RWPE1 (cell line): ENCODE results near the gene KRT13.
A peak's percentile ranks its signal among the peaks of the same experiment; 100 is the strongest.

Source experiments
- CTCF ChIA-PET: fragments of 350-600 bp; sonication (Branson Sonifier 250); formaldehyde crosslinking; extraction: SDS; loops from one replicate; lab custom pipeline; 2021; lab: Yijun Ruan, JAX
- POLR2A ChIA-PET: fragments of 400-600 bp; formaldehyde crosslinking; extraction: SDS; loops from one replicate; lab custom pipeline; 2020; ENCODE audit warnings: antibody characterized with exemption; ENCODE audit not compliant: low non-redundant PET; lab: Yijun Ruan, JAX
- DNase-seq: peaks from one replicate; pipeline ENCODE4 v3.0.0; 2012; ENCODE audit warnings: low spot score
- H3K27ac ChIP-seq: fragments of 450-650 bp; 2 replicates; pipeline ENCODE4 v1.5.1; 2017
- TF ChIP-seq, protein P1 (sequence below): fragments of 450-650 bp; conservative IDR thresholded peaks from 2 replicates; pipeline ENCODE4 v1.5.1; 2017; ENCODE audit warnings: low read depth, mild to moderate bottlenecking

Gene KRT13

GRCh38 chr17:41529491-41529915 is 24.1 kb upstream of the KRT13 start:
- TF ChIP-seq, protein P1, sequence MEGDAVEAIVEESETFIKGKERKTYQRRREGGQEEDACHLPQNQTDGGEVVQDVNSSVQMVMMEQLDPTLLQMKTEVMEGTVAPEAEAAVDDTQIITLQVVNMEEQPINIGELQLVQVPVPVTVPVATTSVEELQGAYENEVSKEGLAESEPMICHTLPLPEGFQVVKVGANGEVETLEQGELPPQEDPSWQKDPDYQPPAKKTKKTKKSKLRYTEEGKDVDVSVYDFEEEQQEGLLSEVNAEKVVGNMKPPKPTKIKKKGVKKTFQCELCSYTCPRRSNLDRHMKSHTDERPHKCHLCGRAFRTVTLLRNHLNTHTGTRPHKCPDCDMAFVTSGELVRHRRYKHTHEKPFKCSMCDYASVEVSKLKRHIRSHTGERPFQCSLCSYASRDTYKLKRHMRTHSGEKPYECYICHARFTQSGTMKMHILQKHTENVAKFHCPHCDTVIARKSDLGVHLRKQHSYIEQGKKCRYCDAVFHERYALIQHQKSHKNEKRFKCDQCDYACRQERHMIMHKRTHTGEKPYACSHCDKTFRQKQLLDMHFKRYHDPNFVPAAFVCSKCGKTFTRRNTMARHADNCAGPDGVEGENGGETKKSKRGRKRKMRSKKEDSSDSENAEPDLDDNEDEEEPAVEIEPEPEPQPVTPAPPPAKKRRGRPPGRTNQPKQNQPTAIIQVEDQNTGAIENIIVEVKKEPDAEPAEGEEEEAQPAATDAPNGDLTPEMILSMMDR = no peak
- DNase-seq = no peak
- POLR2A ChIA-PET = interaction anchor here (0.9 kb wide), 1 partner anchor 9 kb away, joined by 3 read pairs; no protein-coding TSS in a partner anchor
- CTCF ChIA-PET = interaction anchor here (0.6 to 1.3 kb wide), 2 partner anchors 19 to 687 kb away, joined by 3 to 8 read pairs; no protein-coding TSS in a partner anchor
- peak overlapping the region; percentile 32 for H3K27ac ChIP-seq

DNA sequence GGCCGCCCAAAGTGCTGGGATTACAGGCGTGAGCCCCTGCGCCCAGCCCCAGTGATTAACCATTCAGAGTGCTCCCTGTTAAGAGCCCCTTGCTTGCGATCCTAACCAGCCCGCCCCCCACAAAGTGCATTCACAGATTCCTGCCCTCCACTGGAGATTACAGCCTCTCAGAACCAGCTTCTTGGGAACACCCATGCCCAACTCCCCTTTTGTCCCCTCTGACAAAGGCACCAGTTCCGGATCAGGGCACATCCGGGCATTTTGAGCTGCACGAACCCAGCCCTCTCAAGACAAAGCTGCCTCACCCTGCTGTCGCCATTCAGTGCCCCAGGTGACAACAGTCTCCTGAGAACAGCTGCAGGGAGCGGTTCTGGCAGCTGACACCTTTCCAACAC is 23.5 kb upstream of the KRT13 start:
- ChIA-PET CTCF (interaction anchor here (0.6 to 1.3 kb wide), 3 partner anchors 11 to 686 kb away, joined by 3 to 8 read pairs (median 3); partner anchors contain the start of gene KRT15), POLR2A (interaction anchor here (0.9 kb wide), 1 partner anchor 9 kb away, joined by 3 read pairs; no protein-coding TSS in a partner anchor)
- peak overlapping the region; percentile 32 for H3K27ac ChIP-seq
- DNase-seq = no peak
- TF ChIP-seq, protein P1 = no peak

- POLR2A ChIA-PET = interaction anchor here (0.5 kb wide), 1 partner anchor 137 kb away, joined by 4 read pairs; no protein-coding TSS in a partner anchor
Measured at GRCh38 chr17:41527063-41528023, 21.9 kb upstream of the KRT13 start.

DNA sequence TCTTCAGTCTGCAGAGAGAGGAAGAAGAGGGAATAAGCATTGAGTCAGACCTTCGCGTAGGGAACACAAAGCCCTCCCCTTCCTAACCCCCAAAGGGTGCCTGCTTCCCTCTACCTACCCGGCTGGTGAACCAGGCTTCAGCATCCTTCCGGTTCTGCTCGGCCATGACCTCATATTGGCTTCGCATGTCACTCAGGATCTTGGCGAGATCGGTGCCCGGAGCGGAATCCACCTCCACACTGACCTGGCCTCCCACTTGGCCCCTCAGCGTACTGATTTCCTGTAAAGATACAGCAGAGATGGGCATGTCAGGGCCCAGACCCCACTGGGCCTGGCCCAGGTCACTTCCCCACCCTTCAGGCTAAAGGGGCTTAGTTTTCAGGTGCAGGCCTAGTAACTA is 18.8 kb upstream of the KRT13 start:
- ChIA-PET POLR2A (no interaction called here), CTCF (interaction anchor here (0.6 kb wide), 1 partner anchor 980 kb away, joined by 3 read pairs; no protein-coding TSS in a partner anchor)
- H3K27ac ChIP-seq = peak overlapping the region; percentile 45
- TF ChIP-seq, protein P1 = no peak
- no peak for DNase-seq

More at GRCh38 chr17:41527063-41528023, 21.9 kb upstream of the KRT13 start:
- H3K27ac ChIP-seq = no peak overlapping the region
- TF ChIP-seq, protein P1 = no peak
- no peak for DNase-seq
- CTCF ChIA-PET = interaction anchor here (1.1 to 1.2 kb wide), 2 partner anchors 9 to 21 kb away, joined by 3 to 6 read pairs; partner anchors contain the start of gene KRT15

- TF ChIP-seq, protein P1 = no peak
- POLR2A ChIA-PET = no interaction called here
- CTCF ChIA-PET = interaction anchor here (0.6 to 6.5 kb wide), 2 partner anchors 25 to 979 kb away, joined by 3 to 36 read pairs; no protein-coding TSS in a partner anchor
- no peak for DNase-seq
- H3K27ac ChIP-seq = peak overlapping the region; percentile 45
Measured at GRCh38 chr17:41523787-41524186, 18.4 kb upstream of the KRT13 start.

DNA sequence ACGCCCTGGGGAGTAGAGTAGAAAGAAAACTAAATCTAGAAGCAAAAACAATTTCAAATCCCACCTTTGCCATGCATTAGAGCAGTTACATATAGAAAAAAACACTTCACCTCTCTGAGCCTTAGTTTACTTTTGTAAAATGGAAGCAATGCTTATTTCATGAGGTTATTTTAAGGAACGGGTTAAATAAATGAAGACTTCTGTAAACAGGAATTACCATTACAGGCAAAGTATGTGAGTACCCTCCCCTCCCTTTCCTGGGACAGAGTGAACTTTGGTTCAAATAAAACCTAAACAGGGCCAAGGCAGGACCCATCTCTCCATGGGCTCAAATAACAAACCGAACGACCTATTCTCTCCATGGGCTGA is 17.8 kb upstream of the KRT13 start:
- H3K27ac ChIP-seq = peak overlapping the region; percentile 45; the same call in 1 of the 2 replicates
- POLR2A ChIA-PET = no interaction called here

More for the DNA sequence above, 17.8 kb upstream of the KRT13 start:
- CTCF ChIA-PET = interaction anchor here (1.5 to 6.5 kb wide), 2 partner anchors 13 to 26 kb away, joined by 3 to 36 read pairs; no protein-coding TSS in a partner anchor
- TF ChIP-seq, protein P1 = no peak
- no peak for DNase-seq
